GM19043 (cell line): Measurements from ENCODE around the gene KIRREL3.

Experiments used
- ATAC-seq: cut with Tn5 transposase; IDR thresholded peaks from one replicate; pipeline ENCODE4 v1.9.1; 2021; ENCODE audit warnings: low read depth; ENCODE audit not compliant: unreplicated experiment

KIRREL3 gene

DNA sequence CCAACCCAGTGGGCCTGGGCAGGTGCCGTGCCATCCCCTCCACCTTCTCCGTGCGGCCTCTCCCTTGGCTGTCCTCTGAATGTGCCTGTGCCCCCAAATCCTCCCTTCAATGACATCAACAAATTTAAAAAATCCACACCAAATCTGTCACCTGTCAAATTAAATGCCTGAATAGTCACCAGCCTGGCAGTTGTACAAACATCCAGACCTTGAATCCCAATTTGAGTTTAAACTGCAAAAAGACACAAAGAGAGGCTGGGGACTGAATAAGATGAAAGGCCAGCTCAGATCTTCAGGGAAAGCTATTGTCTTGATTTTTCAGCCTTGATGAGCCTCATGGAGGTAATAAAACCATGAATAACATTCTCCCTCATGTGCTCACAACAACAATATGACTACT, 194.7 kb downstream of the KIRREL3 start:
- ATAC-seq = no peak

- ATAC-seq = no peak
These were observed 196.2 kb downstream of the KIRREL3 start for GRCh38 chr11:126804363-126804762.

- no peak for ATAC-seq
These were observed 200.6 kb downstream of the KIRREL3 start for GRCh38 chr11:126800009-126800408.

- ATAC-seq = no peak
These were observed 203.0 kb downstream of the KIRREL3 start for GRCh38 chr11:126797457-126798169.

DNA sequence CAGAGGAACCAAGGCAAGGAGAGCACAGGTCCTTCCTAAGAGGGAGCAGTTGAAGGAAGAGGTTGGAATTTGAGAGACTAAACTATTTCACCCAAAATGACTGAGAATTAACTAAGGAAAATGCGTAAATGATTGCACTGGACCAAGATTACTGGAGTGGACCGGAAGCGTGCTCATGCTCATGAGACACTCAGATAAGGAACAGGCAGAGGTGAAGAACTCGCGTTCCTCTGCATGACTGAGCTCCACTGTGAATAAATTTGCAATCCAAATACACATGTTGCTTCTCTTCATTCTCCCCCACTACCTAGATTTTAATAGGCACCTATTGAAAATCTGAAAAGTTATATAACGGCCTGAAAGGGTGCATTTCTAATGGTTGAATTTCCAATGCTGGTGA, 207.0 kb downstream of the KIRREL3 start:
- ATAC-seq = no peak

GRCh38 chr11:126791991-126792390, 208.6 kb downstream of the KIRREL3 start:
- ATAC-seq = no peak

GRCh38 chr11:126791446-126791845, 209.1 kb downstream of the KIRREL3 start:
- ATAC-seq = no peak

DNA sequence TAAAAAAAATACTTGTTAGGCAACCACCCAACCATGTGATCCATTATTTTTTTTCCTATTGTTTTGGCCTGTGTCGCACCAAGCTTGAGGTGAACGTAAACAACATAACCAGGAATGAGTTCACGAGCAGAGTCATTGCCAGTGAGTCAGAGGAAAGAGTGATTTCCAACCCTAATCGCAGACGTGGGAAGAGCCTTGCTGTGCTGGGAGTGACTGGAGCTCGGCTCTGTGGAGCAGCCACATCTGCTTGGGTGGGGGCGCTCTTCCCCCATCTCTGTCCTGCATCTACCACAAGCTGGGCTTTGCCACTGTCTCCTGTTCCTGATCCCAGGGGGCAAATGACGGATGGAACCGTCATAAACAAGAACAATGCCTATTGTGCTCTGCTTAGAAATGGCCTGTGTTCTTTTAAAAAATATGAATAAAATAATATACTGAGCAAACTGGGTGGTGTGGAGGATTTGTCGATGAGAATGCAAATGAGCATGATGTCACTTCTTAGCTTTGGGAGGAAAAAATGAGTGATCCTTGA, 210.0 kb downstream of the KIRREL3 start:
- ATAC-seq = no peak

DNA sequence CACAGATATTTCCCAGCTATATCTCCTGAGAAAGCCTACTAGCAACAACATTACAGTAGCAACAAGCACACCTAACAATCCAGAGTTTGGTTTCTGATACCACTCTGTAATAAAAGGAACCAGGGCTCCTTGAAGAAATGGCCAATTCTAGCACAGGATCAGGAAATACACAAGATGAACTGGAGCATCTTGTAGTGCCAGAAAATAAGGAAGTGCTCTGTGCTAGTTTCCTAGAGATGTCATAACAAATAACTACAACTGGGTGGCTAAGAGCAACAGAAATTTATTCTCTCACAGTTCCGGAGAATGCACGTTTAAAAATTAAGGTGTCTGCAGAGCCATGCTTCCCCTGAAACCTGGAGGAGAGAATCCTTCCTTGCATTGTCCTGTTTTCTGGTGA, 217.8 kb downstream of the KIRREL3 start:
- no peak for ATAC-seq

- no peak for ATAC-seq
These were observed 218.6 kb downstream of the KIRREL3 start for GRCh38 chr11:126781942-126782341.

DNA sequence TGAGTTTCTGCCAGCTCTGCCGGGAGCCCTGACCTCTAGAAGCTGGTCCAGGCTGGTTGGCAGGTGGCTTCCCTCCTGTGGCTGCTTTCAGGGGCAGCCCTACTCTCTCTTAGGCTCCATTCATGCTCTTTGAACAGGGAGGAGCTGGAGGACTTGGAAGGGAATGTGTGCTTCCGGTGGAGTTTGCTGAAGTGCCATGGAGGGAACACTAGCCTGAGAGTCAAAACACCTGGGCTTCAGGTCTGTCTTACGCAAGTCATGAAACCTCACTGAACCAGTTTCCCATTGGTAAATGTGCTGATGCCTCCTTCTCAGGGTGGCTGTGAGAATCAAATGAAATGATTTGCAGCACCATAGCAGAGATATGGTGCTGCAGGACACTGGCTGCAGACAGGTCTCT, 224.5 kb downstream of the KIRREL3 start:
- no peak for ATAC-seq

DNA sequence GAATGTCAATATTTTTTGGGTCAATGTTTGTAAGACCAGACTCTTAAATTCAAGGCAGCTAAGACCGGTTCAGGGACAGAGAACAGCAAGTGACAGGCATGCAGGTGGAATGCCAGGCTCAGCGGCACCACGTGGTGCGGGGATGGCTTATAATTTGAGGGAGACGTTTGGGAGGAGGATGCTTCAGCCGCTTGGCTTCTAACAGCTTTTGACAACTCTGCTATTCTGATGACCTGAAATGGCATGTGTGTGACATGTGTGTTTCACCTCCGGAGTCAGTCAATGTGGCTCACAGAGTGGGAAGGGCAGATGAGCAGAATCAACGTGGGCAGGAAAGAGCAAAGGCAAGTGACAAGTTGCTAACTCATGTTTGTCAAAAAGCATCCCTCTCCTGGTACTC, 228.3 kb downstream of the KIRREL3 start:
- ATAC-seq = no peak

- no peak for ATAC-seq
These were observed 231.9 kb downstream of the KIRREL3 start for GRCh38 chr11:126768702-126769101.

GRCh38 chr11:126766440-126766839, 234.1 kb downstream of the KIRREL3 start:
- no peak for ATAC-seq

DNA sequence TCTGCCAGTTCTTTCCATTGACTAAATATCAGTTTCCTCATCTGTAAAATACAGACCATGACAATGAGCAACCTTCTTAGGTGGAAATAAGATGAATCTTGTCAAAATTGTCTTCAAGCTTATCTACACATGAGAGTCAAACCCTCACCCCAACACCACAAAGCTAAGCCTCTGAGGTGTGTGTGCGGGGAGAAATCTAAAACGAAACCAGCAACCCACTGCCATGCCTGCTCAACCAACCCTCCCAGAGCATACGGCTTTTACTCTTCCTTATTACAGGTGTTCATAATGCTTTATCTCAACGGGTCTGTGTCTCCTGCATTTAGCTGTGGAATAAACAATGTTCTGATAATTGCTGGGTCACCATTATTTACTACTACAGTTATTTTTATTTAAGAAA, 235.4 kb downstream of the KIRREL3 start:
- ATAC-seq = no peak

GRCh38 chr11:126764231-126764630, 236.3 kb downstream of the KIRREL3 start:
- no peak for ATAC-seq

GRCh38 chr11:126756855-126757254, 243.7 kb downstream of the KIRREL3 start:
- ATAC-seq = no peak

DNA sequence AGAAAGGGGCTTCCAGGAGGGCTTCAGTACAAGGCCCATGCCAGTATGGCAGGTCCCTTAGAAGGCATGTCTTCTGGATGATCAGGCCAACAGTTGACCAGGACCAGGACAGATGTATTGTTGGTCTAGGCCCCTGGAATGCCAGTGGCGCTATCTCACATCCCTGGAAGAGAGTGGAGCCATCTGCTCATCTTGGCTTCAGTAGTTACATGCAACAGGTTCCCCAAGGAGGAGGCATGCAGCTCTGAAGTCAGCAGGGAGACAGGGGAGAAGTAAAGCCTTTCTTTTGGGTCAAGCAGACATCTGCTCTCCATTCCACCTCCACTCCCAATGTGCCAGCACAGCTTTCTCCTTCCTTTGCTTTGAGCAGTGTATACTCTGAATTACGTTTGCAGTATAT, 244.1 kb downstream of the KIRREL3 start:
- no peak for ATAC-seq

GRCh38 chr11:126755526-126755925, 245.0 kb downstream of the KIRREL3 start:
- no peak for ATAC-seq

DNA sequence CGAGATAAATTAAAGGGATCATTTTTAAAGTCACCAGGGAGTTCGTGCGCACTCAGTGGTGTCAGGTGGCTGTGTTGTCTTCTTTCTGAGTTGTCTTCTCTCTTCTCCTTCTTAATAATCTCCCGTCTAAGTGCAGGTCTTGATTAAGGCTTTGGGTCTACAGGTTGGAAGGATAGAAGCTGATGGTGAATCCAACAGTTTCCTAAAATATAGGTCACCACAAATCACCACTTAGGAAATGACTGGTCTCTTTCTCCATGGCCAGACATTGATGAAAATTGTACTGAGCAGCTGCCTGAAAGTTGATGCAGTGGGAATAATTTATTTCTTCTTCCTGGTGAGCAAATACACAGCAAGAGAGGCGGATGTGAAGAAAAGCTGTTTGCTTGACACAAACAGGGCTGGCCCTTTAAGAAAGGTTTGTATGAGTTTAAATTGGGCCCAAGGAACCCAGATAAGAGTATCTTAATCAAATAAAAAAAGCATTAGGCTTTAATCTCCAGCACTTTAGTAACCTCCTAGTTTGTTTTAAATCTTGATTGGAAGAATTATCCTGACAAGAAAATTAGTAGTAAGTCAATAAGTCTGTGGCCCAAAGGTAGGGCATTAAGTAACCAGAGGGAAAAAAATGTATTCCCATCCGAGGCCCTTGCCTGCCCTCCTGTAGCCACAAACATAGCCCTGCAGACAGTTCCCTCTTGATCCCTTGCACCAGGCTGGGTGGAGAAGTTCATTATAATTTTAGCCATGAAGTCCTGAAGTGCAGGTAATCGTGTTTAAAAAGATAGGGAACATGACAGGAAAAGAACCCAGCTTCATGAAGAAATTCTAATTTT, 245.8 kb downstream of the KIRREL3 start:
- ATAC-seq = no peak

- ATAC-seq = no peak
These were observed 246.6 kb downstream of the KIRREL3 start for GRCh38 chr11:126753990-126754389.

GRCh38 chr11:126751242-126751641, 249.3 kb downstream of the KIRREL3 start:
- ATAC-seq = no peak
